HCT116 (cell line): ENCODE results near the gene CSK. TPM values are rescaled to one million over a fixed set of nuclear protein-coding genes. Genes with fewer than 3 reads are reported as not detected.
A peak's percentile ranks its signal among the peaks of the same experiment; 100 is the strongest.

Experiments used
- ATAC-seq: fragments of 200-7000 bp; cut with Tn5 transposase; 2 replicates; pipeline ENCODE4 v1.9.1; 2020; ENCODE audit warnings: mild to moderate bottlenecking, moderate library complexity
- BruUV-seq: library from RNA; stranded (reverse); fragments of 400-500 nt; replicated peaks from 2 replicates; lab custom pipeline; 2021; lab: Mats Ljungman, UMichigan
- CTCF ChIA-PET: fragments of 300-600 bp; sonication (Branson Sonifier 250); formaldehyde crosslinking; loops from one replicate; lab custom pipeline; 2021; ENCODE audit warnings: antibody characterized with exemption; lab: Charles Lee
- POLR2A ChIA-PET: fragments of 300-600, 350-600 bp; sonication (Branson Sonifier 250); formaldehyde crosslinking; loops from one replicate; lab custom pipeline; 2021; ENCODE audit warnings: antibody characterized with exemption; lab: Charles Lee
- RAD21 ChIA-PET, 2 experiments: fragments of 300-600 bp; sonication (Branson Sonifier 250); formaldehyde crosslinking; loops; one replicate each; lab custom pipeline; 2023; ENCODE audit warnings: low total read pairs in 2 of 2; ENCODE audit not compliant: uncharacterized antibody in 2 of 2, unreplicated experiment in 2 of 2, low non-redundant PET in 1 of 2; lab: Charles Lee
- DNase-seq: peaks from one replicate; pipeline ENCODE4 v3.0.0-alpha.2; 2010; ENCODE audit warnings: low read depth, low spot score
- H2AFZ ChIP-seq: fragments of 200-600 bp; shearing (Covaris generic), sonication (generic); 2 replicates; pipeline ENCODE4 v1.6.1; 2017; ENCODE audit warnings: low read depth, mixed run types, mixed read lengths, antibody characterized with exemption, low read length; ENCODE audit not compliant: poor library complexity, severe bottlenecking
- H3K27ac ChIP-seq: 2 replicates; pipeline ENCODE4 v1.5.1; 2012; ENCODE audit warnings: low read depth, low read length
- H3K27me3 ChIP-seq: fragments of 200-600 bp; sonication (generic); 2 replicates; pipeline ENCODE4 v1.6.1; 2016; ENCODE audit warnings: mixed run types, low read length, mixed read lengths; ENCODE audit not compliant: insufficient read depth
- H3K36me3 ChIP-seq, 2 experiments: fragments of 200-500 bp in 1 of 2; fragments of 200-600 bp in 1 of 2; sonication (Bioruptor generic) in 1 of 2; sonication (generic) in 1 of 2; 2 replicates each; pipeline versions ENCODE4 v1.5.1 to v1.6.1; 2014 to 2016; ENCODE audit warnings: low read length in 2 of 2, inconsistent platforms in 1 of 2, mixed read lengths in 1 of 2, mixed run types in 1 of 2; ENCODE audit not compliant: insufficient read depth in 2 of 2, control insufficient read depth in 1 of 2
- H3K4me1 ChIP-seq, 2 experiments: fragments of 200-600 bp in 1 of 2; sonication (generic) in 1 of 2; 2 replicates each; pipeline versions ENCODE4 v1.5.1 to v1.6.1; 2012 to 2017; ENCODE audit warnings: low read length in 2 of 2, inconsistent platforms in 1 of 2, mild to moderate bottlenecking in 1 of 2, mixed read lengths in 1 of 2, mixed run types in 1 of 2, moderate library complexity in 1 of 2; ENCODE audit not compliant: insufficient read depth in 2 of 2, control insufficient read depth in 1 of 2
- H3K4me2 ChIP-seq: fragments of 200-600 bp; sonication (generic); 2 replicates; pipeline ENCODE4 v1.6.1; 2017; ENCODE audit warnings: mixed run types, low read length, mixed read lengths
- H3K4me3 ChIP-seq, 2 experiments: fragments of 200-600 bp in 1 of 2; sonication (generic) in 1 of 2; replicated peaks in 1 of 2; 2 replicates each; pipeline ENCODE4 v1.5.1; 2011 to 2016; ENCODE audit warnings: low read length in 2 of 2, control low read depth in 1 of 2, low read depth in 1 of 2, mild to moderate bottlenecking in 1 of 2, mixed read lengths in 1 of 2, mixed run types in 1 of 2
- H3K79me2 ChIP-seq: fragments of 200-600 bp; sonication (generic); 2 replicates; pipeline ENCODE4 v1.6.1; 2017; ENCODE audit warnings: mild to moderate bottlenecking, mixed run types, low read length, moderate library complexity, mixed read lengths; ENCODE audit not compliant: insufficient read depth
- H3K9ac ChIP-seq: fragments of 200-600 bp; sonication (generic); 2 replicates; pipeline ENCODE4 v1.6.1; 2016; ENCODE audit warnings: low read length, mixed read lengths
- H3K9me2 ChIP-seq: fragments of 200-600 bp; sonication (generic), shearing (Covaris generic); 2 replicates; pipeline ENCODE4 v1.6.1; 2017; ENCODE audit warnings: mixed run types, mild to moderate bottlenecking, moderate library complexity; ENCODE audit not compliant: insufficient read depth
- H3K9me3 ChIP-seq, 2 experiments: fragments of 200-500 bp in 1 of 2; fragments of 200-600 bp in 1 of 2; sonication (Bioruptor generic) in 1 of 2; sonication (generic) in 1 of 2; 2 replicates each; pipeline ENCODE4 v1.6.1; 2014 to 2017; ENCODE audit warnings: low read length in 2 of 2, mixed read lengths in 2 of 2, inconsistent platforms in 1 of 2, low read depth in 1 of 2, mild to moderate bottlenecking in 1 of 2, mixed run types in 1 of 2, moderate library complexity in 1 of 2; ENCODE audit not compliant: control insufficient read depth in 1 of 2, insufficient read depth in 1 of 2
- H4K20me1 ChIP-seq: fragments of 200-600 bp; sonication (generic), shearing (Covaris generic); 2 replicates; pipeline ENCODE4 v1.6.1; 2017; ENCODE audit warnings: mixed run types, mild to moderate bottlenecking, moderate library complexity; ENCODE audit not compliant: insufficient read depth
- CBX3 ChIP-seq: IDR thresholded peaks from 2 replicates; pipeline ENCODE4 v1.6.1; 2012; ENCODE audit warnings: low read depth
- CEBPB ChIP-seq: IDR thresholded peaks from 2 replicates; pipeline ENCODE4 v1.6.1; 2012; ENCODE audit warnings: low read depth
- ELF1 ChIP-seq: IDR thresholded peaks from 2 replicates; pipeline ENCODE4 v1.6.1; 2012; ENCODE audit warnings: low read depth, borderline replicate concordance
- EZH2 ChIP-seq: fragments of 200-600 bp; sonication (generic); IDR thresholded peaks from 2 replicates; pipeline ENCODE4 v1.6.1; 2017; ENCODE audit warnings: antibody characterized with exemption, mixed run types
- FOSL1 ChIP-seq: IDR thresholded peaks from 2 replicates; pipeline ENCODE4 v1.6.1; 2012; ENCODE audit warnings: low read depth
- JUND ChIP-seq: IDR thresholded peaks from 2 replicates; pipeline ENCODE4 v1.6.1; 2012
- POLR2A ChIP-seq: IDR thresholded peaks from 2 replicates; pipeline ENCODE4 v1.7.0; 2011; ENCODE audit warnings: borderline replicate concordance; ENCODE audit not compliant: insufficient read depth, insufficient read length; ENCODE audit errors: extremely low read depth
- SP1 ChIP-seq: IDR thresholded peaks from 2 replicates; pipeline ENCODE4 v1.6.1; 2012; ENCODE audit warnings: low read depth
- SRF ChIP-seq: IDR thresholded peaks from 2 replicates; pipeline ENCODE4 v1.6.1; 2012; ENCODE audit warnings: low read depth
- TCF7L2 ChIP-seq: IDR thresholded peaks from 2 replicates; pipeline ENCODE4 v1.7.0; 2011; ENCODE audit warnings: borderline replicate concordance, inconsistent platforms; ENCODE audit not compliant: insufficient read depth, insufficient read length; ENCODE audit errors: extremely low read depth
- ZBTB33 ChIP-seq: IDR thresholded peaks from 2 replicates; pipeline ENCODE4 v1.6.1; 2011; ENCODE audit warnings: mild to moderate bottlenecking, low read length, moderate library complexity; ENCODE audit not compliant: insufficient replicate concordance; ENCODE audit errors: extremely low read depth
- ZFX ChIP-seq: fragments of 450-650 bp; IDR thresholded peaks from 2 replicates; pipeline ENCODE4 v1.6.1; 2017
- ZNF274 ChIP-seq: fragments of 200-500 bp; sonication (Bioruptor generic); IDR thresholded peaks from 2 replicates; pipeline ENCODE4 v1.6.1; 2014; ENCODE audit warnings: mild to moderate bottlenecking, low read depth, low read length, inconsistent platforms
- intact Hi-C: fragments of 100-400 bp; cut with micrococcal nuclease; formaldehyde crosslinking; loops from 2 replicates; pipeline ENCODE4 v1.10.0; 2022
- total RNA-seq: library from RNA; stranded (reverse); gene quantifications from one replicate; pipeline ENCODE4 v1.2.1, GENCODE V29; 2021; ENCODE audit not compliant: unreplicated experiment

Gene CSK
- total RNA-seq, 1 experiment from 2014 or later, result 72.2 TPM

DNA sequence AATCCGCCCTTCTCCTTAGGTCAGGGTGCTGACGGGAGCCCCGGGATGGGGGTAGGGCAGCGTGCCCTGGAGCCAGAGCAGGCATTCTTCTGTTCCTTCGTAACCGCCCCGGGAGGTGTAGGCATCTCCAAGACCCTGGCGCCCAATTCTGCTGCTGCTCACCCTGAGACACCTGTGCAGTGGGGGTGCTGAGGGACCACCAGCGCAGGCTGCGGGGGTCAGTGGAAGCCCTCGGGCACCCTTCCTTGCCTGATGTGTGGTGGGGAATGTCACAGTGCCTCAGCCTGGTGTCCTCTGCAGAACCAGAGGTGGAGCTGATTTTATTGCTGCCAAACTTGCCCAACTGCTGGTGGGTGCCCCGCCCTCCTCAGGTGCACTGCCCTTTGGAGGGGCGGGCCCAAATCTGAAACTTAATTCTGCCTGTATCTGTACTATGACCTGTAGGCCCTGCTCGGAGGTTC, 7.3 kb downstream of the CSK start:
- no peak for TF ChIP-seq SP1
- no peak for TF ChIP-seq TCF7L2
- TF ChIP-seq SRF, result no peak
- no peak for TF ChIP-seq FOSL1
- TF ChIP-seq ELF1, result no peak
- no peak for TF ChIP-seq EZH2
- no peak for TF ChIP-seq JUND
- no peak for TF ChIP-seq CBX3
- TF ChIP-seq ZNF274, result no peak
- TF ChIP-seq ZFX, result no peak
- TF ChIP-seq POLR2A, result no peak
- no peak for TF ChIP-seq CEBPB
- no peak for TF ChIP-seq ZBTB33
- Histone ChIP-seq H3K27me3 (no peaks in the 10 kb centered on the region), H4K20me1 (peaks cover 12% of the 10 kb centered on the region; the same call in 1 of the 2 replicates), H3K36me3 (peaks cover 0 to 5% of the 10 kb centered on the region in 2 experiments; a peak in 3 of 4 replicates), H3K9me2 (no peaks in the 10 kb centered on the region), H3K9me3 (no peaks in the 10 kb centered on the region), H3K27ac (no peak overlapping the region), H3K4me2 (0 out of 2 replicates have a peak overlapping the region, but pooled peaks have one; percentile 2), H3K4me1 (peaks cover 11 to 30% of the 10 kb centered on the region in 2 experiments), H2AFZ (no peak overlapping the region), H3K4me3 (no peak overlapping the region), H3K79me2 (peaks cover 93% of the 10 kb centered on the region), H3K9ac (no peak overlapping the region)
- CTCF ChIA-PET, result interaction anchor here (1.0 kb wide), 1 partner anchor 18 kb away, joined by 3 read pairs; no protein-coding TSS in a partner anchor
- RAD21 ChIA-PET, result no interaction called here
- POLR2A ChIA-PET, result no interaction called here
- ATAC-seq (peak; percentile 66), DNase-seq (no peak)
- BruUV-seq, result no TSS peak
- intact Hi-C loops, result loop anchor here (10.0 kb wide), 1 partner anchor 416 kb away; the partner anchor contains the start of gene C15orf39
